Liver (tissue), 9 donors: ENCODE measurements around the gene TRAPPC8. TPM values are rescaled to one million over a fixed set of nuclear protein-coding genes. Genes with fewer than 3 reads are reported as not detected.
"Not testable (repeated sequence)": the region's sequence is repeated elsewhere in the genome, so short reads cannot be mapped to it uniquely, and the experiment has no call there.

ENCODE experiments used
- DNase-seq: peaks from one replicate; pipeline ENCODE4 v3.0.0-alpha.2; 2017; ENCODE audit warnings: low spot score
- H3K27ac ChIP-seq, 2 donors: one replicate each; pipeline ENCODE4 v1.7.0; 2013; ENCODE audit warnings: inconsistent platforms in 2 of 2, low read length in 2 of 2, control low read depth in 1 of 2, low read depth in 1 of 2, mild to moderate bottlenecking in 1 of 2
- H3K27me3 ChIP-seq, 4 donors: one replicate each; pipeline versions ENCODE4 v1.6.1 to v1.7.0; 2013; ENCODE audit warnings: low read length in 3 of 4, inconsistent platforms in 1 of 4, mild to moderate bottlenecking in 1 of 4, moderate library complexity in 1 of 4; ENCODE audit not compliant: control insufficient read depth in 4 of 4, insufficient read depth in 4 of 4
- H3K36me3 ChIP-seq, 4 donors: one replicate each; pipeline versions ENCODE4 v1.6.1 to v1.7.0; 2013; ENCODE audit warnings: low read length in 3 of 4, mild to moderate bottlenecking in 3 of 4, low read depth in 1 of 4, moderate library complexity in 1 of 4; ENCODE audit not compliant: control insufficient read depth in 4 of 4, insufficient read depth in 3 of 4
- H3K4me1 ChIP-seq, 4 donors: one replicate each; pipeline versions ENCODE4 v1.6.1 to v1.7.0; 2013; ENCODE audit warnings: low read length in 3 of 4, mild to moderate bottlenecking in 3 of 4, moderate library complexity in 1 of 4; ENCODE audit not compliant: control insufficient read depth in 4 of 4, insufficient read depth in 4 of 4
- H3K4me3 ChIP-seq, 3 donors: one replicate each; pipeline versions ENCODE4 v1.6.1 to v1.7.0; 2013; ENCODE audit warnings: low read length in 3 of 3, control low read depth in 1 of 3, low read depth in 1 of 3, mild to moderate bottlenecking in 1 of 3
- H3K9ac ChIP-seq, 2 donors: one replicate each; pipeline ENCODE4 v1.7.0; 2013; ENCODE audit warnings: low read length in 2 of 2, mild to moderate bottlenecking in 2 of 2, moderate library complexity in 2 of 2, control low read depth in 1 of 2, low read depth in 1 of 2
- H3K9me3 ChIP-seq, 4 donors: one replicate each; pipeline versions ENCODE4 v1.6.1 to v1.7.0; 2013; ENCODE audit warnings: low read length in 3 of 4; ENCODE audit not compliant: control insufficient read depth in 4 of 4
- EGR1 ChIP-seq, 2 donors: IDR thresholded peaks; 2 replicates each; pipeline ENCODE4 v1.6.1; 2016 to 2018; ENCODE audit warnings: antibody characterized with exemption in 2 of 2, low read depth in 2 of 2
- FOXA1 ChIP-seq: IDR thresholded peaks from 2 replicates; pipeline ENCODE4 v1.6.1; 2016; ENCODE audit warnings: antibody characterized with exemption
- FOXA2 ChIP-seq: IDR thresholded peaks from 2 replicates; pipeline ENCODE4 v1.6.1; 2016; ENCODE audit warnings: antibody characterized with exemption
- GABPA ChIP-seq, 2 donors: IDR thresholded peaks in 1 of 2; conservative IDR thresholded peaks in 1 of 2; 2 replicates each; pipeline ENCODE4 v1.6.1; 2016; ENCODE audit warnings: antibody characterized with exemption in 2 of 2, mild to moderate bottlenecking in 1 of 2, moderate library complexity in 1 of 2
- HNF4A ChIP-seq, 2 donors: conservative IDR thresholded peaks; 2 replicates each; pipeline ENCODE4 v1.6.1; 2016; ENCODE audit warnings: antibody characterized with exemption in 2 of 2, mild to moderate bottlenecking in 2 of 2
- HNF4G ChIP-seq: IDR thresholded peaks from 2 replicates; pipeline ENCODE4 v1.6.1; 2016; ENCODE audit warnings: antibody characterized with exemption
- JUND ChIP-seq, 2 donors: IDR thresholded peaks; 2 replicates each; pipeline ENCODE4 v1.6.1; 2016; ENCODE audit warnings: antibody characterized with exemption in 2 of 2
- NR2F2 ChIP-seq: IDR thresholded peaks from 2 replicates; pipeline ENCODE4 v1.6.1; 2016; ENCODE audit warnings: antibody characterized with exemption
- RAD21 ChIP-seq, 2 donors: IDR thresholded peaks; 2 replicates each; pipeline ENCODE4 v1.6.1; 2016; ENCODE audit warnings: antibody characterized with exemption in 2 of 2, mild to moderate bottlenecking in 2 of 2
- RXRA ChIP-seq, 2 donors: IDR thresholded peaks; 2 replicates each; pipeline ENCODE4 v1.6.1; 2017 to 2018; ENCODE audit warnings: antibody characterized with exemption in 2 of 2, mild to moderate bottlenecking in 1 of 2
- SP1 ChIP-seq: IDR thresholded peaks from 2 replicates; pipeline ENCODE4 v1.6.1; 2018; ENCODE audit warnings: antibody characterized with exemption, mild to moderate bottlenecking
- TAF1 ChIP-seq: conservative IDR thresholded peaks from 2 replicates; pipeline ENCODE4 v1.6.1; 2016; ENCODE audit warnings: antibody characterized with exemption, mild to moderate bottlenecking
- YY1 ChIP-seq: IDR thresholded peaks from 2 replicates; pipeline ENCODE4 v1.6.1; 2016; ENCODE audit warnings: antibody characterized with exemption, mild to moderate bottlenecking
- WGBS: extraction: QIAGEN DNeasy Blood & Tissue Kit; methylation state at CpG from one replicate; pipeline ENCODE4 v1.1.7; 2013; 5-methylcytosine and 5-hydroxymethylcytosine counted together
- polyA plus RNA-seq, 2 donors: library from polyadenylated mRNA; stranded (reverse) in 1 of 2; unstranded in 1 of 2; fragments of 200-250 nt in 1 of 2; fragments of >200 nt in 1 of 2; fragmentation: Nextera tagmentation in 1 of 2; extraction: Ambion mirVana in 1 of 2; gene quantifications; one replicate each; pipeline versions ENCODE4 v1.2.1 to v1.2.3, GENCODE V29; 2013 to 2015
- total RNA-seq, 2 donors: library from RNA; depleted of rRNA; stranded (reverse); fragments of >200 nt; gene quantifications; one replicate each; pipeline ENCODE4 v1.2.3, GENCODE V29; 2014
- TF ChIP-seq, protein P1 (sequence below): IDR thresholded peaks from 2 replicates; pipeline ENCODE4 v1.6.1; 2016; ENCODE audit warnings: antibody characterized with exemption, mild to moderate bottlenecking
- TF ChIP-seq, protein P2 (sequence below): IDR thresholded peaks from 2 replicates; pipeline ENCODE4 v1.6.1; 2016; ENCODE audit warnings: antibody characterized with exemption
- TF ChIP-seq, protein P3 (sequence below): IDR thresholded peaks from 2 replicates; pipeline ENCODE4 v1.6.1; 2016; ENCODE audit warnings: antibody characterized with exemption
- TF ChIP-seq, protein P4 (sequence below): IDR thresholded peaks from 2 replicates; pipeline ENCODE4 v1.6.1; 2016; ENCODE audit warnings: antibody characterized with exemption
- TF ChIP-seq, protein P5 (sequence below): fragments of 150-350 bp; IDR thresholded peaks from 2 replicates; pipeline ENCODE4 v1.5.1; 2017; ENCODE audit warnings: improper control_type of control experiment, low read depth, low read length; ENCODE audit not compliant: missing input control
- donor health status: healthy.
- donor health status: healthy.
- donor health status: healthy.
- donor health status: healthy.
- donor health status: healthy.

The TRAPPC8 gene
- total and polyA plus RNA-seq, 4 donors = 12.2 to 46.1 (median 29.5) TPM

DNA sequence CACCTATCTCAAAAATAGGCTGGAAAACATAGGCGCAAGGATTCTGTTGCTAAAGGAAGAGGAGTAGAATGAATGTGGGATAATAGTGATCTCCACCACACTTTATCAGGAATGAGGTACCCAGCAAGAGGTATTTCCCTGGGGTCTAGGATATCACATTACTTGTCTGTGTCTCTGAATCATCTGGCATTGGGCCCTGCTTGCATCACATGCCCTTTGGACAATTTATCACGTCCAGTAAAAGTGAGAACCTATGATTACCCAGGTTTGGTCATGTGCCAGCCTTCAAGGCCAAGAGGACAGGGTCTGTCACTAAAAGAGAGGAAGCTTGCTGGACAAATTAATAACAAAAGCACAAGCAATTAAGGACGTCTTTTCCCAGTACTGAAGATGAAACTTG lies 11.4 kb upstream of the TRAPPC8 start:
- peaks cover 3 to 11% (median 6%) of the 10 kb centered on the region in 4 donors for H3K4me1 ChIP-seq
- H3K9me3 ChIP-seq = no peaks in the 10 kb centered on the region
- TF ChIP-seq GABPA (IDR thresholded peaks at IDR 0.05 in 1 of 2, conservative IDR thresholded peaks at IDR 0.05 in 1 of 2) (peak in 1 of 2 donors; percentile 34), EGR1 (IDR thresholded peaks at IDR 0.05; ENCODE audit: low read depth in 2 of 2) (peak in 1 of 2 donors; percentile 82), HNF4A (conservative IDR thresholded peaks at IDR 0.05) (peak; percentile 88 to 94), YY1 (peak; percentile 61), TAF1 (no peak), FOXA2 (peak; percentile 62), FOXA1 (no peak), RXRA (IDR thresholded peaks at IDR 0.05) (peak; percentile 38 to 74), NR2F2 (no peak), JUND (IDR thresholded peaks at IDR 0.05) (peak; percentile 70 to 88), RAD21 (IDR thresholded peaks at IDR 0.05) (peak; percentile 35 to 44), SP1 (peak; percentile 64), HNF4G (peak; percentile 61)
- TF ChIP-seq, protein P1, sequence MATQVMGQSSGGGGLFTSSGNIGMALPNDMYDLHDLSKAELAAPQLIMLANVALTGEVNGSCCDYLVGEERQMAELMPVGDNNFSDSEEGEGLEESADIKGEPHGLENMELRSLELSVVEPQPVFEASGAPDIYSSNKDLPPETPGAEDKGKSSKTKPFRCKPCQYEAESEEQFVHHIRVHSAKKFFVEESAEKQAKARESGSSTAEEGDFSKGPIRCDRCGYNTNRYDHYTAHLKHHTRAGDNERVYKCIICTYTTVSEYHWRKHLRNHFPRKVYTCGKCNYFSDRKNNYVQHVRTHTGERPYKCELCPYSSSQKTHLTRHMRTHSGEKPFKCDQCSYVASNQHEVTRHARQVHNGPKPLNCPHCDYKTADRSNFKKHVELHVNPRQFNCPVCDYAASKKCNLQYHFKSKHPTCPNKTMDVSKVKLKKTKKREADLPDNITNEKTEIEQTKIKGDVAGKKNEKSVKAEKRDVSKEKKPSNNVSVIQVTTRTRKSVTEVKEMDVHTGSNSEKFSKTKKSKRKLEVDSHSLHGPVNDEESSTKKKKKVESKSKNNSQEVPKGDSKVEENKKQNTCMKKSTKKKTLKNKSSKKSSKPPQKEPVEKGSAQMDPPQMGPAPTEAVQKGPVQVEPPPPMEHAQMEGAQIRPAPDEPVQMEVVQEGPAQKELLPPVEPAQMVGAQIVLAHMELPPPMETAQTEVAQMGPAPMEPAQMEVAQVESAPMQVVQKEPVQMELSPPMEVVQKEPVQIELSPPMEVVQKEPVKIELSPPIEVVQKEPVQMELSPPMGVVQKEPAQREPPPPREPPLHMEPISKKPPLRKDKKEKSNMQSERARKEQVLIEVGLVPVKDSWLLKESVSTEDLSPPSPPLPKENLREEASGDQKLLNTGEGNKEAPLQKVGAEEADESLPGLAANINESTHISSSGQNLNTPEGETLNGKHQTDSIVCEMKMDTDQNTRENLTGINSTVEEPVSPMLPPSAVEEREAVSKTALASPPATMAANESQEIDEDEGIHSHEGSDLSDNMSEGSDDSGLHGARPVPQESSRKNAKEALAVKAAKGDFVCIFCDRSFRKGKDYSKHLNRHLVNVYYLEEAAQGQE = no peak
- TF ChIP-seq, protein P2, sequence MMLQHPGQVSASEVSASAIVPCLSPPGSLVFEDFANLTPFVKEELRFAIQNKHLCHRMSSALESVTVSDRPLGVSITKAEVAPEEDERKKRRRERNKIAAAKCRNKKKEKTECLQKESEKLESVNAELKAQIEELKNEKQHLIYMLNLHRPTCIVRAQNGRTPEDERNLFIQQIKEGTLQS = peak; percentile 57
- TF ChIP-seq, protein P3, sequence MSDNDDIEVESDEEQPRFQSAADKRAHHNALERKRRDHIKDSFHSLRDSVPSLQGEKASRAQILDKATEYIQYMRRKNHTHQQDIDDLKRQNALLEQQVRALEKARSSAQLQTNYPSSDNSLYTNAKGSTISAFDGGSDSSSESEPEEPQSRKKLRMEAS = peak; percentile 48
- TF ChIP-seq, protein P4, sequence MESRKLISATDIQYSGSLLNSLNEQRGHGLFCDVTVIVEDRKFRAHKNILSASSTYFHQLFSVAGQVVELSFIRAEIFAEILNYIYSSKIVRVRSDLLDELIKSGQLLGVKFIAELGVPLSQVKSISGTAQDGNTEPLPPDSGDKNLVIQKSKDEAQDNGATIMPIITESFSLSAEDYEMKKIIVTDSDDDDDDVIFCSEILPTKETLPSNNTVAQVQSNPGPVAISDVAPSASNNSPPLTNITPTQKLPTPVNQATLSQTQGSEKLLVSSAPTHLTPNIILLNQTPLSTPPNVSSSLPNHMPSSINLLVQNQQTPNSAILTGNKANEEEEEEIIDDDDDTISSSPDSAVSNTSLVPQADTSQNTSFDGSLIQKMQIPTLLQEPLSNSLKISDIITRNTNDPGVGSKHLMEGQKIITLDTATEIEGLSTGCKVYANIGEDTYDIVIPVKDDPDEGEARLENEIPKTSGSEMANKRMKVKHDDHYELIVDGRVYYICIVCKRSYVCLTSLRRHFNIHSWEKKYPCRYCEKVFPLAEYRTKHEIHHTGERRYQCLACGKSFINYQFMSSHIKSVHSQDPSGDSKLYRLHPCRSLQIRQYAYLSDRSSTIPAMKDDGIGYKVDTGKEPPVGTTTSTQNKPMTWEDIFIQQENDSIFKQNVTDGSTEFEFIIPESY = peak; percentile 24
- TF ChIP-seq, protein P5, sequence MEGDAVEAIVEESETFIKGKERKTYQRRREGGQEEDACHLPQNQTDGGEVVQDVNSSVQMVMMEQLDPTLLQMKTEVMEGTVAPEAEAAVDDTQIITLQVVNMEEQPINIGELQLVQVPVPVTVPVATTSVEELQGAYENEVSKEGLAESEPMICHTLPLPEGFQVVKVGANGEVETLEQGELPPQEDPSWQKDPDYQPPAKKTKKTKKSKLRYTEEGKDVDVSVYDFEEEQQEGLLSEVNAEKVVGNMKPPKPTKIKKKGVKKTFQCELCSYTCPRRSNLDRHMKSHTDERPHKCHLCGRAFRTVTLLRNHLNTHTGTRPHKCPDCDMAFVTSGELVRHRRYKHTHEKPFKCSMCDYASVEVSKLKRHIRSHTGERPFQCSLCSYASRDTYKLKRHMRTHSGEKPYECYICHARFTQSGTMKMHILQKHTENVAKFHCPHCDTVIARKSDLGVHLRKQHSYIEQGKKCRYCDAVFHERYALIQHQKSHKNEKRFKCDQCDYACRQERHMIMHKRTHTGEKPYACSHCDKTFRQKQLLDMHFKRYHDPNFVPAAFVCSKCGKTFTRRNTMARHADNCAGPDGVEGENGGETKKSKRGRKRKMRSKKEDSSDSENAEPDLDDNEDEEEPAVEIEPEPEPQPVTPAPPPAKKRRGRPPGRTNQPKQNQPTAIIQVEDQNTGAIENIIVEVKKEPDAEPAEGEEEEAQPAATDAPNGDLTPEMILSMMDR = no peak
- H3K27ac ChIP-seq = peak overlapping the region; percentile 58 to 78
- H3K36me3 ChIP-seq = no peaks in the 10 kb centered on the region
- H3K27me3 ChIP-seq = no peaks in the 10 kb centered on the region
- DNase-seq = peak; percentile 42
- 39% methylated on average over 3 of the region's 3 CpGs for WGBS
- no peak overlapping the region for H3K9ac ChIP-seq
- H3K4me3 ChIP-seq = no peak overlapping the region

DNA sequence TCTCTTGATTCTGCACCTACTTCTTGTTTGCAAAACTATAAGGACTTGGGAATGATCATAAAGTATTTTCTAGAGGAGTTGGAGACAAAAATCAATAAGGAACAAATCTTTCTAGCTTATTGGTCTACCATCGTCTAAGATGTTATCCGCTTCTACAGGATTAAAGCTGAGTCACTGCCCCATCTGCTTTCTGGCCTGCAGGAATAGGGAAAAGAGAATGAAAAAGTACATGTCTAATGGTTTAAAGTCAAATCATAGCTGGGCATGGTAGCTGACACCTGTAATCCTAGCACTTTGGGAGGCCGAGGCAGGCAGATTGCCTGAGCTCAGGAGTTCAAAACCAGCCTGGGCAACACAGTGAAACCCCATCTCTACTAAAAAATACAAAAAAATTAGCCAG lies 10.8 kb upstream of the TRAPPC8 start:
- H3K27me3 ChIP-seq, H3K4me3 ChIP-seq, H3K9ac ChIP-seq, DNase-seq, H3K36me3 ChIP-seq, H3K27ac ChIP-seq, H3K9me3 ChIP-seq: not testable (repeated sequence)
- WGBS = 96% methylated on average over 3 of the region's 3 CpGs
- peaks cover 3 to 11% (median 6%) of the 10 kb centered on the region in 4 donors for H3K4me1 ChIP-seq
